Measurements from ENCODE around the gene DFFA. TPM values are rescaled to one million over a fixed set of nuclear protein-coding genes. Genes with fewer than 3 reads are reported as not detected.

DFFA gene
- polyA plus RNA-seq, 2 of the 4 experiments (the other 2 are of a cell fraction), result 28.5 to 31.7 TPM

GRCh38 chr1:10446790-10447422 is 25.4 kb downstream of the DFFA start:
- Histone ChIP-seq H3K9me3 (no peaks in the 10 kb centered on the region), H3K4me3 (no peak overlapping the region), H3K4me2 (no peak overlapping the region), H3K27ac (no peak overlapping the region), H3K4me1 (no peaks in the 10 kb centered on the region)
- POLR2A ChIA-PET, result no interaction called here
- 96% methylated on average over 7 of the region's 7 CpGs for WGBS (ENCODE audit: missing lambda C conversion rate)
- DNase-seq (ENCODE audit: low read depth in 1 of 2, low spot score in 1 of 2) (no peak), FAIRE-seq (no peak), ATAC-seq (no peak)
- TF ChIP-seq MAZ (IDR thresholded peaks at IDR 0.05; ENCODE audit: borderline replicate concordance, low read depth, low read length), result no peak
- no peak for TF ChIP-seq CHD4 (IDR thresholded peaks at IDR 0.05; ENCODE audit: borderline replicate concordance)
- no peak for TF ChIP-seq EP300 (IDR thresholded peaks at IDR 0.05)
- no peak for TF ChIP-seq JUNB (IDR thresholded peaks at IDR 0.05)
- no peak for TF ChIP-seq ZNF302 (CRISPR knock-in tag; IDR thresholded peaks at IDR 0.05)
- TF ChIP-seq CBX8 (IDR thresholded peaks at IDR 0.05), result no peak
- no peak for TF ChIP-seq HOXB5 (CRISPR knock-in tag; IDR thresholded peaks at IDR 0.05)
- TF ChIP-seq CHD2 (IDR thresholded peaks at IDR 0.05; ENCODE audit: low read length, partially characterized antibody), result no peak
- TF ChIP-seq TP53 (CRISPR knock-in tag; IDR thresholded peaks at IDR 0.05), result no peak
- TF ChIP-seq HOXB13 (CRISPR knock-in tag; IDR thresholded peaks at IDR 0.05; ENCODE audit: low read depth), result no peak
- TF ChIP-seq BHLHE40 (IDR thresholded peaks at IDR 0.05; ENCODE audit: low read depth, low read length), result no peak
- no peak for TF ChIP-seq RAD21 (conservative IDR thresholded peaks at IDR 0.05 in 1 of 2, IDR thresholded peaks at IDR 0.05 in 1 of 2)
- no peak for TF ChIP-seq TFCP2L1 (CRISPR knock-in tag; IDR thresholded peaks at IDR 0.05)
- no peak for TF ChIP-seq JUN (IDR thresholded peaks at IDR 0.05)
- TF ChIP-seq CTCF (IDR thresholded peaks at IDR 0.05), result no peak
- TF ChIP-seq USF2 (IDR thresholded peaks at IDR 0.05), result no peak
- CTCF ChIA-PET, result interaction anchor here (1.0 to 1.7 kb wide), 3 partner anchors 9 to 69 kb away, joined by 3 to 4 read pairs (median 3); no protein-coding TSS in a partner anchor

GRCh38 chr1:10444795-10445397 is 27.4 kb downstream of the DFFA start:
- POLR2A ChIA-PET, result interaction anchor here (1.7 kb wide), 1 partner anchor 13 kb away, joined by 3 read pairs; no protein-coding TSS in a partner anchor
- CTCF ChIA-PET, result interaction anchor here (1.0 to 5.6 kb wide), 2 partner anchors 14 to 68 kb away, joined by 3 to 25 read pairs; partner anchors contain the start of gene CENPS

More at GRCh38 chr1:10444795-10445397, 27.4 kb downstream of the DFFA start:
- Histone ChIP-seq H3K27ac (no peak overlapping the region), H3K4me1 (no peaks in the 10 kb centered on the region), H3K4me3 (no peak overlapping the region), H3K4me2 (no peak overlapping the region), H3K9me3 (no peaks in the 10 kb centered on the region)
- ATAC-seq (no peak), FAIRE-seq (no peak), DNase-seq (ENCODE audit: low read depth in 1 of 2, low spot score in 1 of 2) (no peak)
- WGBS (ENCODE audit: missing lambda C conversion rate), result 89% methylated on average over 7 of the region's 7 CpGs
- TF ChIP-seq KDM5A (IDR thresholded peaks at IDR 0.05) (no peak), HMGXB4 (CRISPR knock-in tag; IDR thresholded peaks at IDR 0.05; ENCODE audit: borderline replicate concordance) (no peak), FOSB (CRISPR knock-in tag; IDR thresholded peaks at IDR 0.05) (no peak), SMC3 (IDR thresholded peaks at IDR 0.05) (no peak), ELK1 (IDR thresholded peaks at IDR 0.05; ENCODE audit: low read depth, low read length) (no peak), E2F6 (IDR thresholded peaks at IDR 0.05; ENCODE audit: borderline replicate concordance, low read depth) (no peak), EHF (CRISPR knock-in tag; IDR thresholded peaks at IDR 0.05) (no peak), MAZ (IDR thresholded peaks at IDR 0.05; ENCODE audit: borderline replicate concordance, low read depth, low read length) (no peak), JUNB (IDR thresholded peaks at IDR 0.05) (no peak), CEBPB (IDR thresholded peaks at IDR 0.05) (no peak), KDM1A (IDR thresholded peaks at IDR 0.05; ENCODE audit: low read depth) (no peak), NR3C1 (IDR thresholded peaks at IDR 0.05) (no peak), TP53 (CRISPR knock-in tag; IDR thresholded peaks at IDR 0.05) (no peak), PBX3 (IDR thresholded peaks at IDR 0.05) (no peak), HDAC2 (IDR thresholded peaks at IDR 0.05) (no peak), MAX (IDR thresholded peaks at IDR 0.05) (no peak)

Data from A549 (cell line).